K562 (cell line): ENCODE data around the gene GPAT3. TPM values are rescaled to one million over a fixed set of nuclear protein-coding genes. Genes with fewer than 3 reads are reported as not detected.
A peak's percentile ranks its signal among the peaks of the same experiment; 100 is the strongest.
"Not testable (repeated sequence)": the region's sequence is repeated elsewhere in the genome, so short reads cannot be mapped to it uniquely, and the experiment has no call there.

Experiments
- ATAC-seq: fragments of 200-7000 bp; cut with Tn5 transposase; 3 replicates; pipeline ENCODE4 v1.9.1; 2020; ENCODE audit warnings: moderate library complexity
- BruUV-seq: library from RNA; stranded (reverse); fragments of 400-500 nt; replicated peaks from 2 replicates; lab custom pipeline; 2021; lab: Mats Ljungman, UMichigan
- CTCF ChIA-PET: fragments of 300-600 bp; formaldehyde crosslinking; extraction: SDS; loops from one replicate; lab custom pipeline; 2021; ENCODE audit warnings: low intra/inter-chr PET ratio; lab: Yijun Ruan, JAX
- POLR2A ChIA-PET: fragments of 300-600, 350-650 bp; sonication (Branson Sonifier 250); formaldehyde crosslinking; extraction: SDS; loops from one replicate; lab custom pipeline; 2021; ENCODE audit warnings: antibody characterized with exemption, inconsistent platforms; lab: Yijun Ruan, JAX
- DNase-seq, 4 experiments: peaks; one replicate each; pipeline versions ENCODE4 v3.0.0 to v3.0.0-alpha.2; 2011 to 2018; ENCODE audit warnings: low spot score in 3 of 4, mixed read lengths in 3 of 4; ENCODE audit errors: extremely low read depth in 1 of 4
- FAIRE-seq: peaks from 2 replicates; lab custom pipeline; 2011; peaks lifted over from hg19 to GRCh38; lab: Jason Lieb, UNC
- H2AFZ ChIP-seq: 2 replicates; pipeline ENCODE4 v1.6.0; 2011; ENCODE audit warnings: low read depth, low read length, control low read depth, inconsistent platforms
- H3K27ac ChIP-seq: fragments of 200-600 bp; 3 replicates; pipeline ENCODE4 v1.8.0; 2011; ENCODE audit warnings: low read depth, mild to moderate bottlenecking, control low read depth, inconsistent platforms, low read length, moderate library complexity, mixed read lengths; ENCODE audit errors: extremely low read depth
- H3K27me3 ChIP-seq, 2 experiments: fragments of 300-600 bp in 1 of 2; 2 replicates in 1 of 2; 3 replicates in 1 of 2; pipeline versions ENCODE4 v1.6.0 to v1.8.0; 2011; ENCODE audit warnings: inconsistent platforms in 2 of 2, low read length in 2 of 2, mild to moderate bottlenecking in 1 of 2, mixed read lengths in 1 of 2, moderate library complexity in 1 of 2; ENCODE audit not compliant: control insufficient read depth in 2 of 2, insufficient read depth in 2 of 2
- H3K36me3 ChIP-seq: fragments of 300-600 bp; 3 replicates; pipeline ENCODE4 v1.8.0; 2011; ENCODE audit warnings: mild to moderate bottlenecking, low read length, inconsistent platforms; ENCODE audit not compliant: control insufficient read depth, insufficient read depth
- H3K4me1 ChIP-seq, 2 experiments: fragments of 200-600 bp in 1 of 2; replicated peaks in 1 of 2; 2 replicates in 1 of 2; 3 replicates in 1 of 2; pipeline versions ENCODE4 v1.5.1 to v1.8.0; 2011; ENCODE audit warnings: inconsistent platforms in 2 of 2, low read length in 2 of 2, mild to moderate bottlenecking in 1 of 2, mixed read lengths in 1 of 2, moderate library complexity in 1 of 2; ENCODE audit not compliant: control insufficient read depth in 2 of 2, insufficient read depth in 2 of 2
- H3K4me2 ChIP-seq: 2 replicates; pipeline ENCODE4 v1.6.1; 2011; ENCODE audit warnings: low read length, control low read depth, inconsistent platforms, mixed read lengths; ENCODE audit not compliant: insufficient read depth
- H3K4me3 ChIP-seq: fragments of 200-600 bp; sonication (generic), shearing (Covaris generic); 2 replicates; pipeline ENCODE4 v1.5.1; 2016; ENCODE audit warnings: control low read depth, inconsistent platforms
- H3K79me2 ChIP-seq: fragments of 200-600 bp; 3 replicates; pipeline ENCODE4 v1.8.0; 2011; ENCODE audit warnings: low read length, inconsistent platforms; ENCODE audit not compliant: control insufficient read depth, insufficient read depth
- H3K9ac ChIP-seq, 2 experiments: 2 replicates each; pipeline versions ENCODE4 v1.6.0 to v1.6.1; 2011; ENCODE audit warnings: low read depth in 2 of 2, low read length in 2 of 2, control low read depth in 1 of 2, inconsistent platforms in 1 of 2, mild to moderate bottlenecking in 1 of 2, mixed read lengths in 1 of 2; ENCODE audit not compliant: insufficient read depth in 1 of 2
- H3K9me1 ChIP-seq: one replicate; pipeline ENCODE4 v1.6.0; 2011; ENCODE audit warnings: inconsistent platforms, mild to moderate bottlenecking, low read length, moderate library complexity; ENCODE audit not compliant: control insufficient read depth, insufficient read depth
- H3K9me3 ChIP-seq: replicated peaks from 2 replicates; pipeline ENCODE4 v1.5.1; 2011; ENCODE audit warnings: low read depth, low read length, inconsistent platforms; ENCODE audit not compliant: control insufficient read depth, insufficient read depth
- H4K20me1 ChIP-seq: replicated peaks from 2 replicates; pipeline ENCODE4 v1.6.1; 2011; ENCODE audit warnings: low read length, inconsistent platforms, mixed read lengths; ENCODE audit not compliant: control insufficient read depth, insufficient read depth
- EHMT2 ChIP-seq: fragments of 450-650 bp; IDR thresholded peaks from 2 replicates; pipeline ENCODE4 v1.6.1; 2018; ENCODE audit warnings: antibody characterized with exemption
- HLTF ChIP-seq: fragments of 450-650 bp; IDR thresholded peaks from 2 replicates; pipeline ENCODE4 v1.6.1; 2016
- MTA2 ChIP-seq: fragments of 450-650 bp; IDR thresholded peaks from 2 replicates; pipeline ENCODE4 v1.6.1; 2016; ENCODE audit warnings: low read depth
- RBM39 ChIP-seq: fragments of 200-400 bp; formaldehyde crosslinking; optimal IDR thresholded peaks from 2 replicates; pipeline ENCODE3; 2018; ENCODE audit warnings: low read depth, low read length
- THRAP3 ChIP-seq: fragments of 450-650 bp; IDR thresholded peaks from 2 replicates; pipeline ENCODE4 v1.6.1; 2016; ENCODE audit warnings: mild to moderate bottlenecking, inconsistent platforms, borderline replicate concordance
- WGBS: fragments of 100-300 bp; shearing (Covaris generic); methylation state at CpG from one replicate; pipeline ENCODE4 v1.1.6; 2016; ENCODE audit warnings: low coverage, mixed read lengths; ENCODE audit not compliant: insufficient coverage; ENCODE audit errors: missing lambda C conversion rate; 5-methylcytosine and 5-hydroxymethylcytosine counted together
- in situ Hi-C: fragments of 300-500 bp; cut with MboI; formaldehyde crosslinking; loops from 4 replicates; pipeline ENCODE4 v1.15.0; 2018; ENCODE audit warnings: inconsistent platforms, mixed read lengths
- intact Hi-C: fragments of 100-400 bp; cut with micrococcal nuclease; formaldehyde crosslinking; loops from 2 replicates; pipeline ENCODE4 v1.14.2; 2022
- polyA plus RNA-seq, 8 experiments: library from polyadenylated mRNA; depleted of rRNA in 4 of 8; stranded (reverse) in 5 of 8; unstranded in 3 of 8; fragments of >200 nt; fragmentation: Nextera tagmentation in 2 of 8; fragmentation: Illumina TruSeq in 1 of 8; extraction: Ambion mirVana in 2 of 8; extraction: Trizol in 1 of 8; gene quantifications; 2 replicates each; pipeline versions ENCODE4 v1.2.1 to v1.2.3, GENCODE V29; 2011 to 2014; ENCODE audit warnings: inconsistent platforms in 1 of 8, missing spikeins in 1 of 8
- total RNA-seq, 7 experiments: library from RNA; depleted of rRNA in 6 of 7; stranded (reverse); fragments of >200 nt in 6 of 7; fragmentation: Illumina TruSeq in 2 of 7; extraction: Trizol in 2 of 7; gene quantifications; 2 replicates each; pipeline versions ENCODE4 v1.2.1 to v1.2.3, GENCODE V29; 2011 to 2021; ENCODE audit warnings: low replicate concordance in 1 of 7
- TF ChIP-seq, protein P1 (sequence below): IDR thresholded peaks from 2 replicates; pipeline ENCODE4 v1.6.1; 2016; ENCODE audit warnings: missing genetic modification characterization, missing compliant biosample characterization

GPAT3 gene
- total and polyA plus RNA-seq, 9 of the 15 experiments (the other 6 are each of a cell fraction or from before 2014, with no cell fraction given): 4.1 to 16.1 (median 13.1) TPM

DNA sequence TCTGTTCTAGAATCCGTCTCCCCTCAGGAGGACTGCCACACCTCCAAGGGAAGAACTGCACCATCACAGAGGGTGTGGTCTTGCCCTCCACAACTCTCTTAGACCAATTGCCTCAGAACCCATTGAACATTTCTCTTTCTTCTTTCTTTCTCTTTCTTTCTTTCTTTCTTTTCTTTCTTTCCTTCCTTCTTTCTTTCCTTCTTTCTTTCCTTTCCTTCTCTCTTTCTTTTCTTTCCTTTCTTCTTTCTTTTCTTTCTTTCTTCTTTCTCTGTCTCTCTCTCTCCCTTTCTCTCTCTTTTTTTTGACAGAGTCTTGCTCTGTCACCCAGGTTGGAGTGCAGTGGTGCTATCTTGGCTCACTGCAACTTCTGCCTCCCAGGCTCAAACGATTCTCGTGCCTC is 34.2 kb upstream of the GPAT3 start:
- H3K9me1 ChIP-seq, FAIRE-seq: not testable (repeated sequence)
- 0 out of 2 replicates have a peak, but pooled peaks have one; percentile 39 for TF ChIP-seq HLTF
- peak; percentile 64; the same call in 1 of the 2 replicates for TF ChIP-seq EHMT2
- 0 out of 2 replicates have a peak, but pooled peaks have one; percentile 23 for TF ChIP-seq THRAP3
- TF ChIP-seq, protein P1, sequence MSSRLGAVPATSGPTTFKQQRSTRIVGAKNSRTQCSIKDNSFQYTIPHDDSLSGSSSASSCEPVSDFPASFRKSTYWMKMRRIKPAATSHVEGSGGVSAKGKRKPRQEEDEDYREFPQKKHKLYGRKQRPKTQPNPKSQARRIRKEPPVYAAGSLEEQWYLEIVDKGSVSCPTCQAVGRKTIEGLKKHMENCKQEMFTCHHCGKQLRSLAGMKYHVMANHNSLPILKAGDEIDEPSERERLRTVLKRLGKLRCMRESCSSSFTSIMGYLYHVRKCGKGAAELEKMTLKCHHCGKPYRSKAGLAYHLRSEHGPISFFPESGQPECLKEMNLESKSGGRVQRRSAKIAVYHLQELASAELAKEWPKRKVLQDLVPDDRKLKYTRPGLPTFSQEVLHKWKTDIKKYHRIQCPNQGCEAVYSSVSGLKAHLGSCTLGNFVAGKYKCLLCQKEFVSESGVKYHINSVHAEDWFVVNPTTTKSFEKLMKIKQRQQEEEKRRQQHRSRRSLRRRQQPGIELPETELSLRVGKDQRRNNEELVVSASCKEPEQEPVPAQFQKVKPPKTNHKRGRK (tag): peak; percentile 93
- peak; percentile 6 for TF ChIP-seq RBM39
- 0 out of 2 replicates have a peak, but pooled peaks have one; percentile 8 for TF ChIP-seq MTA2
- TF ChIP-seq, all 486 proteins: peak for 6; not testable (repeated sequence) for 480
- BruUV-seq, H3K36me3 ChIP-seq, CTCF ChIA-PET, H3K4me3 ChIP-seq, H3K4me1 ChIP-seq, DNase-seq, H4K20me1 ChIP-seq, POLR2A ChIA-PET, H3K9me3 ChIP-seq, H3K27me3 ChIP-seq, H3K9ac ChIP-seq, H3K4me2 ChIP-seq, H3K79me2 ChIP-seq, H3K27ac ChIP-seq: not testable (repeated sequence)
- H2AFZ ChIP-seq: 0 out of 2 replicates have a peak overlapping the region, but pooled peaks have one; percentile 22
- peak; percentile 76 for ATAC-seq
- 6% methylated on average over 3 of the region's 3 CpGs for WGBS
- in situ Hi-C loops (loop anchor here (25.0 kb wide), 1 partner anchor 1011 kb away; no protein-coding TSS in a partner anchor), intact Hi-C loops (loop anchor here (10.0 kb wide), 2 partner anchors 253 to 1003 kb away; no protein-coding TSS in a partner anchor)
